HG02981 (cell line): Measurements from ENCODE around the gene IPO11.
"Not testable (repeated sequence)": the region's sequence is repeated elsewhere in the genome, so short reads cannot be mapped to it uniquely, and the experiment has no call there.

Experiments
- ATAC-seq: cut with Tn5 transposase; IDR thresholded peaks from one replicate; pipeline ENCODE4 v1.9.1; 2021; ENCODE audit warnings: mild to moderate bottlenecking, moderate library complexity; ENCODE audit not compliant: unreplicated experiment

The IPO11 gene

DNA sequence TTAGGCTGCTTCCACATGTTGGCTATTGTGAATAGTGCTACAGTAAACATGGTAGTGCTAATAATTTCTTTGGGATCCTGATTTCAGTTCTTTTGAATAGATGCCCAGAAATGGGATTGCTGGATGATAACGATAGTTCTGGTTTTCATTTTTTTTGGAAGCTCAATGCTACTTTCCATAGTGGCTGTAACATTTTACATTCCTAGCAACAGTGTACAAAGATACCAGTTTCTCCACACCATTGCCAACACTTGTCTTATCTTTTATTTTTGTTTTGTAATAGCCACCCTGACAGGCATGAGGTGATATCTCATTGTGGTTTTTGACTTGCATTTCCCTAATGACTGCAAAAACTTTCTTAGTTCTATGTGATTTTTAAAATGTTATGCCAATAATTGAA is 97.2 kb downstream of the IPO11 start:
- no peak for ATAC-seq

DNA sequence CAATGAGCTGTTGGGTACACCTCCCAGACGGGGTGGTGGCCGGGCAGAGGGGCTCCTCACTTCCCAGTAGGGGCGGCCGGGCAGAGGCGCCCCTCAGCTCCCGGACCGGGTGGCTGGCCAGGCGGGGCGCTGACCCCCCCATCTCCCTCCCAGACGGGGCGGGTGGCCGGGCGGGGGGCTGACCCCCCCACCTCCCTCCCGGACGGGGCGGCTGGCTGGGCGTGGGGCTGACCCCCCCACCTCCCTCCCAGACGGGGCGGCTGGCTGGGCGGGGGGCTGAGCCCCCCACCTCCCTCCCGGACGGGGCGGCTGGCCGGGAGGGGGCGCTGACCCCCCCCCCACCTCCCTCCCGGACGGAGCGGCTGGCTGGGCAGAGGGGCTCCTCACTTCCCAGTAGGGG is 100.5 kb downstream of the IPO11 start:
- ATAC-seq: not testable (repeated sequence)

- ATAC-seq: no peak
Observed at GRCh38 chr5:62514510-62515119, 102.1 kb downstream of the IPO11 start.

DNA sequence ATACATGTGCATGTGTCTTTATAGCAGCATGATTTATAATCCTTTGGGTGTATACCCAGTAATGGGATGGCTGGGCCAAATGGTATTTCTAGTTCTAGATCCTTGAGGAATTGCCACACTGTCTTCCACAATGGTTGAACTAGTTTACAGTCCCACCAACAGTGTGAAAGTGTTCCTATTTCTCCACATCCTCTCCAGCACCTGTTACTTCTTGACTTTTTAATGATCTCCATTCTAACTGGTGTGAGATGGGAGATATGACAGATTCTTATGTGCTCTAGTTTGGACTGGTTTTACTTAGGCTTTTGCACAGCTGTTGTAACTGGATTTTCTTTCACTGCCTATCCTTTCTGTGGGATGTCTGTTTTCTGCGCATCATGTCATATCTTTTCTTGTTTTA is 108.2 kb downstream of the IPO11 start:
- ATAC-seq: not testable (repeated sequence)

DNA sequence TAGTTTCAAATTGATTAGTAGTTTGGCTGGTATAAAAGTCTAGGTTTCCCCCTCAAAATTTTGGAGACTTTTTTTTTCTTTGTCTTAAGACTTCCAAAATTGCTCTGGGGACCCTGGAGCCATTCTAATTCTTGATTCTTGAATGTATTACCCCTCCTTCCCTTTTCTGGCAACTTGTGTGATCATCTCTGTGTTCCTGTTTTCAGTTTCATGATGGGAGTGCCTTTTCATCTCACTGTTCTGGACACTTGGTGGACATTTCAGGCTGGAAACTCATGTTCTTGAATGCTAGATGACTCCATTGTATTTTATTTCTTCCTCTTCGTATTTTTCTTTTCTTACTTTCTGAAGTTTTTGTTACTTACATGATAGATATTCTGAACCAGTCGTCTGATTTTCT is 108.8 kb downstream of the IPO11 start:
- ATAC-seq: no peak

- no peak for ATAC-seq
Observed at GRCh38 chr5:62522811-62523210, 110.2 kb downstream of the IPO11 start.

DNA sequence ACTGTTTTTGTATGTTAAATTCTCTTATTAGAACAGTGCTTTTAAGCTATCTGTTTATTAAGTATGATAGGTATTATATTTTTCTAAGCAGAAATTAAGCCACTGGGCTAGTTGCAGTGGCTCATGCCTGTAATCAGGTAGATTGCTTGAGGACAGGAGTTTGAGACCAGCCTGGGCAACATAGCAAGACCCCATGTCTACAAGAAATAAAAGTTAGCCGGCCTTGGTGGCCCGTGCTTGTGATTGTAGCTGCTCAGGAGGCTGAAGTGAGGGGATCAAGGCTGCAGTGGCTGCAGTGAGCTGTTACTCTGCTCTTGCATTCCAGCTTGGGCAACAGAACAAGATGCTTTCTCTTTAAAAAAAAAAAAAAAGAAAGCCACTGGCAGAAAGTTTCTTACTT is 121.0 kb downstream of the IPO11 start:
- ATAC-seq: no peak

DNA sequence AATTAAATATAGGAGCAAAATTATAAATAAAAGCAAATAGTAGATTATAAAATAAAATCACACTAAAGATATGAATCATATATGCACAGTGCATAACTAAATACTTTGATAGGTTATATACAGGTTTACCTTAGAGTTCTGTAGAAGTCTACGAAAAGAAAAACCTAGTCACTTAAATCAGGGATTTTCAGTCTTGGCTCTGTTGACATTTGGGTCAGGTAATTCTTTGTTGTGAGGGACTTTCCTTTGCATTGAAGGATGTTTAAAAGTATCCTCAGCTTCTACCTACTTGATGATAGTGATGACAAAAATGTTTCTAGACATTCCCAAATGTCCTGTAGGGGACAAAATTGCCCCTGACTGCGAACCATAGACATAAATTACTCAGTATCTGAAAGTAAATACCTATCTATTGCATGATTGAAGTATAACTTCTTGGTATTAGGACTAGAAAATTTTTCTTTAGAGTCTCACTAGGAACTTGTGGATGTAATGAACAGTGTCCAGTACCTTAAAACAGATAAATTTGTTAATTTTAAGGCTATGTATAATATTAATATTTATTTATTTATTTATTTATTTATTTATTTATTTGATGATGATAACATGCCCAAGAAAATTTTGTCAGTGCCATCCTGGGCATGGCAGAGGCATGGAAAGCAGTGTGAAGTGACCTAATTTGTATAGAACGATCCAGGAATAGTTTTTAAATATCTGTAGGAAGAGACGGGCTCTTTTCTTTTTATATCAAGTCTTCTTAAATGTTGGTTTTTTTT is 122.1 kb downstream of the IPO11 start:
- ATAC-seq: no peak

GRCh38 chr5:62536232-62536631 is 123.7 kb downstream of the IPO11 start:
- ATAC-seq: no peak

- no peak for ATAC-seq
Observed at GRCh38 chr5:62536783-62537182, 124.2 kb downstream of the IPO11 start.

GRCh38 chr5:62538017-62538942 is 125.7 kb downstream of the IPO11 start:
- no peak for ATAC-seq

GRCh38 chr5:62542720-62543119 is 130.2 kb downstream of the IPO11 start:
- ATAC-seq: no peak

DNA sequence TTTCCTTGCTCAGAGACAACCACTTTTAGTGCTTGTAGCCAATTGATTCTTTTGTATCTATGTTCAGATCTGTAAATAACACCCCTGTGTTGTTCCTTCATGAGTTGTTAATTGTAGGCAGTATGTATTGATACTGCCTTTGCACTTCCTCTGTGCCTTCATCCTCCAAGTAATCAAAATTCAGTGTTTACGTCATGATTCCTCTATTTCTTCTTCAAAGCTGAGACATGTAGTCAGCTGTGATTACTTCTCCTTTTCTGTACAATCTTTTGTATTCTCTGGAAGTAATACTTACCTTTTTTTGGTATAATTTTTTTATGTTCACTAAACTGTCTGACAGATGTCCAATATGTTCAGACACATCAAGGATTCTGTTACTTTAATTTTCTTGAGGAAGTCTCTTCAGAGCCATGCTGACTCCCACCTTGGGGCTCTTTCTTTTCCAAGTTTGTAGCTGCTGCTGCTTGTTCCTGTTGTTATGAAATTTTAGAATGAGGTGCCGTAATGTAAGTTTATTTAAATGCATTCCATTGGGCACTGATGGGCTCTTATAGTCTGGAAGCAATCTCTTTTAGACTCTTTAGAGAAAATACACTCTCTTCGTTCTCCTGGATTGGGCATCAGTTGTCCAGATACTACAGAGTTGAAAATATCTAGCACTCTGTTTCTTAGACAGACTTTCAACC is 135.5 kb downstream of the IPO11 start:
- no peak for ATAC-seq

DNA sequence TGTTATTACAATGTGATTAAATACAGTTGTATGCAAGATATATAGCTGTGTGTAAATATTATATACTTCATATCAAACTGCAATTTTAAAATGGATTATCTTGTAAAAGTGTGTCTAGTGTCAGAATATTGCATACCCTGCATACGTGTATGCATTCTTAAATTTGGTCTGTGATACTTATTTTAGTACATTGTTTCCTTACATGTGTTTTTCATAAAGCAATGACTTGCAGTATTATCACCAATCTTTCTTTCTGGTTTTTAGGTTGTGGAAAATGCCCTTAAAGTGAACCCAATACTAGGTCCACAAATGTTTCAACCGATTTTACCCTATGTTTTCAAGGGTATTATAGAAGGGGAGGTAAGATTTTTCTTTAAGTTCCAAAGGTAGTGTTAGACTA is 137.5 kb downstream of the IPO11 start:
- no peak for ATAC-seq

- no peak for ATAC-seq
Observed at GRCh38 chr5:62555930-62556329, 143.4 kb downstream of the IPO11 start.

GRCh38 chr5:62558941-62559340 is 146.4 kb downstream of the IPO11 start:
- no peak for ATAC-seq

DNA sequence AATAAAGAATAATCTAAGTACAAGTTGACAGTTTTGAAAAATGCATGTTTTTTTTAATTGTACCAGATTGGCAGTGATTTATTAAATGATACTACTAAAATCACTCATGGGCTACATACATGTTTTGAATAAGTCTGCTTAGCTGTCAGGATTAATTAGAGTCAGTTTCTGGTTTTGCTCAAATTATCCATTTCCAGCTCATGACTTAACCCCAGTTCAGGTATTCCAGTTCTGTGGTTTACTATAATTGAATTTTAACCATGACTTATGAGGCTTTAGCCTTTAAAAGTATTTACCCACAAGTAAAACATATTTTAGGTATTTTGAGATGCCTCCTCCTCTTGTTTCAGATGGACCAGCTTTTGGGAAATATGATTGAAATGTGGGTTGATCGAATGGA is 148.2 kb downstream of the IPO11 start:
- no peak for ATAC-seq

DNA sequence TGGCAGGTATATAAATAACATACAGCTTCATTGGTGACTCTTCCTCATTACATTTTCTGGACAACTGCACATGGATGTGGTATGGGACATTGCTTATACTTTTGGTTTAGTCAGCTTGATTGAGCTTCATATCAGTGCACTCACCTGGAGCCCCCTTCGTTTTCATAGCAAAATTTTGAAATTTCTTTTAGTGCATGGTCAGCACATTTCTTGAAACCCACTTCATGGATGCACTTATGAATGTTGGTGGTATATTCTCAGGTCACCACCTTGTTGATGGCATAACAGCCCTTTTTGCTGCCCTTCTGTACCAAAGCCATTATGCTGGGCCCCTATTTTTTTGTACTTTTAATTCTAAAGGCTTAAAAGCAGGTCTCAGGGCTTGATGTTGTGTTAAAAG is 149.3 kb downstream of the IPO11 start:
- no peak for ATAC-seq

DNA sequence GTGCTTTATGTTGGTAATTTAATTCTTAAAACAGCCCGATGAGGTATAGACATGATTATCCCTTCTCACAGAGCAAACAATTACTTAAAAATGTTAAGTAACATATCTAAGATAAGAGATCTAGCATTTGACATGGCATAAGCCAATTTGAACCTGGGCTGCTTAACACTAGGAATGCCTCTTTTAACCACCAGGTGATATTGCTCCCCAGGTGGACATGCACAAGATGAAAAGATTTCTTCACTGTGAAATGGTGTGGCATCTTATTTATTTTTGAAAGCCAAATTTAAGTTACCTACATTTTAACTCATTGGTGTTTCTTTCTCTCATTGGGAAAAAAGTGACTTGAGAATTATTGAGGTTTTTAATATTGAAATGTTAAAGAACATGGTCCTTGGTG is 150.3 kb downstream of the IPO11 start:
- ATAC-seq: no peak

DNA sequence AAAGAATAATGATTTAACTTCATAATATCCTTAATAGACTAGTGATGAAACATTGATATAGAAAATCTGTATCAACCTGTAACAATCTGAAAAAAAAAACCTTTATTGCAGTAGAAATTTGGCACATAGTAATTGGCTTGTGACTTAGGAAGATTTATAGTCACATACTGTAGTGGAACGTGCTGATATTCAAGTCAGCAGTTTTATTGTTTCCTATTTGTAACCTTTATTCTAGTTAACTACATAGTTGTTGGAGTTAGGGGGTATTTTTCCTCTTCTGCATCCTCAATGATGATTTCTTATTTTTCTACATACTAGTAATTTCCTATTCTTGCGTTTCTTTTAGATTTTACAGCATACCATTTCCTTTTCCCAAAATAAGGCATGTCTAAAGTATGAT is 151.5 kb downstream of the IPO11 start:
- no peak for ATAC-seq

DNA sequence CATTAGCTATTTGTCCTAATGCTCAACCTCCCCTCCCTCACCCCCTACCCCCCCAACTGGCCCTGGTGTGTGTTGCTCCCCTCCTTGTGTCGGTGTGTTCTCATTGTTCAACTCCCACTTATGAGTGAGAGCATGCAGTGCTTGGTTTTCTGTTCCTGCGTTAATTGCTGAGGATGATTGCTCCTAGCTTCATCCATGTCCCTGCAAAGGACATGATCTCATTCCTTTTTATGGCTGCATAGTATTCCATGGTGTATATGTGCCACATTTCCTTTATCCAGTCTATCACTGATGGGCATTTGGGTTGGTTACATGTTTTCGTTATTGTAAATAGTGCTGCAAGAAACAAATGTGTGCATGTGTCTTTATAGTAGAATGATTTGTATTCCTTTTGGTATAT is 153.2 kb downstream of the IPO11 start:
- ATAC-seq: not testable (repeated sequence)
